ENCODE data around the gene CXCL16.

GRCh38 chr17:4738136-4739121 lies 1.3 kb downstream of the CXCL16 start:
- TF ChIP-seq, protein P1, sequence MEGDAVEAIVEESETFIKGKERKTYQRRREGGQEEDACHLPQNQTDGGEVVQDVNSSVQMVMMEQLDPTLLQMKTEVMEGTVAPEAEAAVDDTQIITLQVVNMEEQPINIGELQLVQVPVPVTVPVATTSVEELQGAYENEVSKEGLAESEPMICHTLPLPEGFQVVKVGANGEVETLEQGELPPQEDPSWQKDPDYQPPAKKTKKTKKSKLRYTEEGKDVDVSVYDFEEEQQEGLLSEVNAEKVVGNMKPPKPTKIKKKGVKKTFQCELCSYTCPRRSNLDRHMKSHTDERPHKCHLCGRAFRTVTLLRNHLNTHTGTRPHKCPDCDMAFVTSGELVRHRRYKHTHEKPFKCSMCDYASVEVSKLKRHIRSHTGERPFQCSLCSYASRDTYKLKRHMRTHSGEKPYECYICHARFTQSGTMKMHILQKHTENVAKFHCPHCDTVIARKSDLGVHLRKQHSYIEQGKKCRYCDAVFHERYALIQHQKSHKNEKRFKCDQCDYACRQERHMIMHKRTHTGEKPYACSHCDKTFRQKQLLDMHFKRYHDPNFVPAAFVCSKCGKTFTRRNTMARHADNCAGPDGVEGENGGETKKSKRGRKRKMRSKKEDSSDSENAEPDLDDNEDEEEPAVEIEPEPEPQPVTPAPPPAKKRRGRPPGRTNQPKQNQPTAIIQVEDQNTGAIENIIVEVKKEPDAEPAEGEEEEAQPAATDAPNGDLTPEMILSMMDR (conservative IDR thresholded peaks at IDR 0.05; ENCODE audit: low read depth, low read length) = no peak
- no peak for TF ChIP-seq EZH2 (IDR thresholded peaks at IDR 0.05; ENCODE audit: borderline replicate concordance, low read depth, low read length, poor library complexity, severe bottlenecking)

Data from A673 (cell line).